GDM1 (cell line): ENCODE data around the gene DENND5B.
"Not testable (repeated sequence)": the region's sequence is repeated elsewhere in the genome, so short reads cannot be mapped to it uniquely, and the experiment has no call there.

Experiments
- DNase-seq: peaks from one replicate; lab custom pipeline; 2025; lab: John Stamatoyannopoulos, UW

DENND5B gene

DNA sequence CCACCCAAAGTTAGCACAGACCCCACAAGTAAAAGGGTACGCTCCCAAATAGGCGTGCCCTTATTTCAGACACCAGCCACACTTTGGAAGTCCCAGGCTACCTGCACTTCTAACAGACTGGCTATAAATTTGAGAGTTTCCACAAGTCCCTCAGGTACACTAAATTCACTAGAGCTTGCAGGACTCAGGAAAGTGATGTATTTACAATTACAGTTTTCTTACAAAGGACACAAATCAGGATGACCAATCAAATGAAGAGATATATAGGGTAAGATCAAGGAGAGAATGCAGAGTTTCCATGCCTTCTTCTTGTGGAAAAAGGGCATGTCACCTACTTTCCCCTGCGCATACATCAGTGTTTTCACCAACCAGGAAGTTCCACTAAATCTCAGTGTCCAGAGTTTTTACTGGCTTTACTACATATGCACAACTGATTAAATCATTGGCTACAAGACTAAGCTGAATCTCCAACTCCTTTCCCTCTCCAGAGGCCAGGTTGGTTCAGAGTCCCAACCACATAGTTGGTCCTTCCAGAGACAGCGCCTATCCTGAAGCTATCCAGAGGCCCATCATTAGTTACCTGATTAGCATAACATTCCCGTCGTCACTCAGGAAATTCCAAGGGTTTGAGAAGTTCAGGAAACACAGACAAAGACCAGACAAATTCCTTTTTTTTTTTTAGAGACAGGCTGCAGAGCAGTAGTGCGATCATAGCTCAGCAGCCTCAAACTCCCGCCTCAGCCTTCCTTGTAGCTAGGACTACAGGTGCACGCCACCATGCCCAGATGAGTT, 84.2 kb downstream of the DENND5B start:
- DNase-seq: no peak

DNA sequence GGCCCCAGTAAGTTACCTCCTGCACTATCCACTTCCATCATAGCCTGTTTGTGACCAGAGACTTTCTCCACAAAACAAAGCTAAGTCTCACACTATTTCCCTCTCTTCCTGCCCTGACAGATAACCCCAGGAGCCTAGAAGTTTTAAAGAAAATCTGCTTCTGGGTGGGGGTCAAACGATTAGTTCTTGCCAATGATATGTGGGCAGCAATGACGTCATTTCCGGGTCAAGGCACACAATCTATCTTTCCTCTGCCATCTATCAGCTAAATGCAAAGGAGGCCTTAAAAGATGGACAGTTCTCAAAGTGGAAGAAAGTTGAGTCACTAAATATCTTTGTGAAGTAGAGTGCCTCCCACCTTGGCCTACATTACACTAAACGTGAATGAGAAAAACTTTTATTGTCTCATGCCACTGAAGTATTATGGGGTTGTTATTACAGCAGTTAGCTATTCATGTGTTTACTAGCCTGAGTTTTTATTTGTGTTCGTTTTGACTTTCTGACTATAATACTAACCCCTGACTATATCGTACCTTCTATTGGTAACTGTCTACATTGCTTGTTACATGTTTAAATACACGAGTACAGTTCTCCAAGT, 86.2 kb downstream of the DENND5B start:
- no peak for DNase-seq

DNA sequence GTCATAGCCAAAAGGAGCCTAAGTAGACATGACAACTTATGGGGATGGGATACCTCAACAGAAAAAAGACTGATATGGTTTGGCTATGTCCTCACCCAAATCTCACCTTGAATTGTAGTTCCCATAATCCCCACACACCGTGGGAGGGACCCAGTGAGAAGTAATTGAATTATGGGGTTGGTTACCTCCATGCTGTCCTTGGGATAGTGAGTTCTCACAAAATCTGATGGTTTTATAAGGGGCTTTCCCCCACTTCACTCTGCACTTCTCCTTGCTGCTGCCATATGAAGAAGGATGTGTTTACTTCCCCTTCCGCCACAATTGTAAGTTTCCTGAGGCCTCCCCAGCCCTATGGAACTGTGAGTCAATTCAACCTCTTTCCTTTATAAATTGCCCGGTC, 89.9 kb downstream of the DENND5B start:
- DNase-seq: not testable (repeated sequence)

DNA sequence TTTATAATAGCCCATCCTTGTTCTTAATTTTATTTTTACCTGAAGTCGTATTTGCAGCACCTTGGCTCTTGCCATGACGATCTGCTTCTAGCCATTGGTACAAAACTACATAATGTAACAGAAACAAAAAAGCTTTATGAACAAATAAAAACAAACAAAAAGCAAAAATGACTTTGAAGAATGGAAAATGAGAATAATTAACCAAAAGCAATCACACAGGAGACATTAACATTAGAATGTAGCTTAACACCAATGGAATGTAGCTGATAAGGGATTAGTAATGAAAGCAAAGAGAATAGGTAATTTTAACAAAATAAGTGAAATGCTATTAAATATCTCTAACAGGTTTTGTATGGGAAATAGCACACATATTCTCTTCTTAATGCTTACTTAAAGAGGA, 91.4 kb downstream of the DENND5B start:
- no peak for DNase-seq

DNA sequence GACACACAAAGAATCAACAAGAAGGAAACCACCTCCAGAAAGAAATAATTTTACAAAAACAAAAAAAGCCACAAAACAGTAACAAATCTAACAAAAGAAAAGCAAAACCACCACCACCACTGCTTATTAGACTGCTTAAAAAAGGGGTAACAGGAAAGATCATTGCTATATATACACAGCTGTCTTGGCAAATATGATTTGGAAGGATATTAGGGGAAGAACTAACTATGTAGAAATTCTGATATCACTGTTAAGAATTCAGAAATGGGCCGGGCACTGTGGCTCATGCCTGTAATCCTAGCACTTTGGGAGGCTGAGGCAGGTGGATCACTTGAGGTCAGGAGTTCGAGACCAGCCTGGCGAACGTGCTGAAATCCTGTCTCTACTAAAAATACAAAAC, 92.5 kb downstream of the DENND5B start:
- DNase-seq: no peak

DNA sequence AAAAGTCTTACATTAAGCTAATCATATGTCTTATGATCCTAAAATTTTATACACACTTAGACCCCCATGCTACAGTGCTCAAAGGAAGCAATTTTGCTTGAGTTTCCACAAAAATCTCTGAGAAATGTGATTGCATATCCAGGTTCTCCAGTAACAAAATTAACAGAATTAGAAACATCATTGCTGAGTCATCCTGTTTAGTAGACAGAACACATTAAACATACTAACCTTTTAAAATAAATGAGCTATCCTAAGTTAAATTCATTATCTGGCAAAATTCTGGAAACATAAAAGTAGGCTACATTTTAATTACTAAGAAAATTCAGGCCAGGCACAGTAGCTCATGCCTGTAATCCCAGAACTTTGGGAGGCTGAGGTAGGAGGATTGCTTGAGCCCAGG, 94.7 kb downstream of the DENND5B start:
- DNase-seq: no peak

DNA sequence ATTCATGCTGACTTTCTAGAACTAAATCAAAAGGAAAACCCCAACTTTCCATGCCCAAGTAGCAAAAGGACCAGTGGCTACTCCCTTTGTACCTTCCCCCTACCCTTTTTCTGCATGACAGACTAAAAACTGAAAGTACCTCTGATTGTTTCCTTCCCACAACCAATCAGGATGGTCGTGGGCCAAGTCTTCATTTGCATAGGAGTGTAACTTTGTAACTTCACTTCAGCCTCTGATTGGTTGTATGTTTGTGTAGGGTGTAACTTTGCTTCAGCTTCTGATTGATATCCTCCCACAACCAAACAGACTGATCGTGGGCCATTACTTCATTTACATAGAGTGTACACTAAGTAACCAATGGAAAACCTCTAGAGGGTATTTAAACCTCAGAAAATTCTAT, 96.5 kb downstream of the DENND5B start:
- no peak for DNase-seq

DNA sequence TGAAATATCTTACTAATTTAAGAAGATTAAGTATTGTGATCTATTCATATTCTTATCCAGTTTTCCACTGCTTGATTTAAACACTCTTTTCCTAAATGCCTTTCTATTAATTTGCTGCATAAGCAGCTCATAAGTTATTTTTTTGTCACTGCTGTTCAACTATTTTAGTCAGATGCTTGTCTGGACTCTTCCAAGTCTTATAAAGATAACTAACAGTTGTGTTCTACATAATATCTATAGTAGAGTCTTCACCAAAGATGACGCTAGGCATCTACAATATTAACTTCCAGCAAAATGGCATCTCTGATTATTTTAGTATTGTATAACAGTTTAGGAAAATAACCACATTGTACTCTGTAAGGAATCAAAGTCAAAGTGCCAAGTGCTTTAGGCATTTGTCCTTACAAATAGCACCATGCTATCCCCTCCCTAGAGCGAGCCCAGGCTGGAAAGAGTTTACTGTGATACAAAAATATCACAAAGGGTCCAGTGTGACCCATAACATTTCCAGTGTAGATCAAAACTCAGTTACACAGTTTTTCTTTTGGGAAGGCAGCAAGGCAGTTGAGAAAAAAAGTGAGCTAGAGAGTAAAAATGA, 98.2 kb downstream of the DENND5B start:
- DNase-seq: no peak

DNA sequence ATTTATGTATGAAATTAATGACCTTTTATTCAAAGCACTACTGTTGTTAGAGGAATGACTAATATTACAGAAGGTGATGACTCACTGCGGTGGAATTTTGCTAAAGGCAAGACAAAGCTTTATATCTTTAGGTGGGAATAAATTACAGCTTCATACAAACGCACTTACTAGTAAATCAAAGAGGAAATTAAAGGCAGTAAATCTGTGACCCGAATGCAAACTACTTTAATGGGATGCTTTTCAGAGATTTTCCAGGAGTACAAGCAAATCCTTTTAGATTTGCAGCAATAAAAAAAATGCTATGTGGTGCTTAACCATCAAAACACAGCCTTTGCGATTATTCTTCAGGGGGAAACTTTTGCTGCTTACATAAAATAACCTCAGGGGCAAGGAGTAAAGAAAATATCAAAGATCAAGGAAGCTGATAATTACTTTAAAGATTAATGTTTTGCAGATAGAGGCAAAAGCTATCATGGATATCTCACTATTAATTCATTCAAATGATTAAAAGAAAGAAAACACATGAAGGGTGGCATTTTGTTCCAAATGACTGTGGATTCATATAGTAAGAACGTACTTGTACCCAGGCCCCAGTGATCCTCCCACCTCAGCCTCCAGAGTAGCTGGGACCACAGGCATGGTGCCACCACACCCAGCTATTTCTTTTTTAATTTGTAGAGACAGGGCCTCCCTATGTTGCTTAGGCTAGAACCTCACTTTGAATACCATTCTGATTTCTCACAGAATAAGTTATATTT, 98.9 kb downstream of the DENND5B start:
- DNase-seq: no peak

DNA sequence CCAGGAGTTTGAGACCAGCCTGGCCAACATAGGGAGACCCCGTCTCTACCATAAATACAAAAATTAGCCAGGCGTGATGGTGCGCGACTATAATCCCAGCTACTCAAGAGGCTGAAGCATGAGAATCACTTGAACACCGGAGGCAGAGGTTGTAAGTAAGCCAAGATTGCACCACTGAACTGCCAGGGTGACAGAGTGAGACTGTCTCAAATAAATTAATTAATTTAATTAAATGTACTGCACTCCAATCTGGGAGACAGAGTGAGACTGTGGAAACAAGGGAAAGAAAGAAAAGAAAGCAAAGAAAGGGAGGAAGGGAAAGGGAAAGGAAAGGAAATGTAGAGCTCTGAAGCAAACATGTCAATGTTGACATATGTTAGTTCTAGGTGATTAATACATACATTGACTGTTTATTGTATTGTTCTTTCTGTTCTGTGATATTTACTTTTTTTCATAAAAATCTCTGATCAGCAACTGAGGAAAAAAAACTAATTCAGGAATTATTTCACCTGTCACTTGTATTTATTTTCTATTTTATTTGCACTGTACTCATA, 99.6 kb downstream of the DENND5B start:
- DNase-seq: no peak

DNA sequence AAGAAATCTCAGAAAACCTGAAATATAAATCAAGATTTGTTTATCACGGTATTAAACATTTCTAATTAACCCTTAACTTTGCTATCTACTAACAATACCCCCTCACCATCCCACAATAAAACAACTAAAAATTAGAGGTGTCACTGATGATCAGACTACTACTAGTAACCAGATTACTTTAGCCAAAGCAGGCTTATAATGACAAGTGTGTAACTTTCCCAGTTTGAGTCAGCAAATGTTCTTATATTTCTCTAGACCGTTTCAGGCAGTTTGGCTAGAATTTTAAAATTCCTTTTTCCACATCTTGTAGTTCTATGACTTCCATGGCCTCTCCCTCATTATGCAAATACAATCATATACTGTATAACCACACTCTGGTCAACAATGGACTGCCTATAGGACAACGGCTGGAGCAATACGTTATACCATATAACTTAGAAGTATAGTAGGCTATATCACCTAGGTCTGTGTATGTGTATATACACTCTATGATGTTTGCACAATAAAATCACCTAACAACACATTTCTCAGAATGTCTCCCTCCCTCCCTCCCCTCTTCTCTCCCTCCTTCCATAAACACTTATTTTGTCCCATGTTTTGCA, 102.1 kb downstream of the DENND5B start:
- no peak for DNase-seq

DNA sequence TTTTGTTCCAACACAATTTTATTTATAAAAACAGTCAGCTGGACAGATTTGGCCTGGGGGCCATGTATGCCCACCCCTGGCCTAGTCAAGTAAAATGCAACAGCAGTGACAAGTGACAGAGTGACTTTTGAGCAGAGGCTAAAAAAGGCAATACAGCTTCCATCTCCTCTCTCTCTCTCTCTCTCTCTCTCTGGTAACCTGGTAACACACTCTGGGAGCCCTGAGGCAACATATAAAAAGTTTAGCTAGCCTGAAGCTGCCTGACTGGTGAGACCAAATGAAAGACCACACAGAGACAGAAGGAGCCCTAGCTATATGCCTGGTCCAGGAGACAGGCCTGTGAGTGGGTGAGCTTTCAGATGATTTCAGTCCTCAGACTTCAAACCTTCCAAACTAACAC, 105.4 kb downstream of the DENND5B start:
- no peak for DNase-seq

DNA sequence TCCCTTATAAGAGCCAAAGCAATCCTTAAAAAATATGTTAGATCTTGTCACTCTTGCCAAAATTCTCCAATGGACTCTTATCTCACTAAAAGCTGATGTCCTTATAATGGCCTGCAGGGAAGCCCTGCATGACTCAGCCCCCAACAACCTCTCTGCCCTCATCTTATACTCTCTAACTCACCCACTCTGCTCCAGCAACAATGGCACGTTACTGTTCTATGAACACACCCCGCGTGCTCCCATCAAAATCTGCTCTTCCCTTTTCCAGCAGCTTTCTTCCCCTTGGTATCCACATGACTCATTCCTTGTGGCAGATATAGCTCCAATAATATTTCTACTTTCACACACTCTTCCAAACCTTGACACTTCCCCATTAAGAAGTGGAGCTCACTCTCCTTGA, 108.1 kb downstream of the DENND5B start:
- no peak for DNase-seq

DNA sequence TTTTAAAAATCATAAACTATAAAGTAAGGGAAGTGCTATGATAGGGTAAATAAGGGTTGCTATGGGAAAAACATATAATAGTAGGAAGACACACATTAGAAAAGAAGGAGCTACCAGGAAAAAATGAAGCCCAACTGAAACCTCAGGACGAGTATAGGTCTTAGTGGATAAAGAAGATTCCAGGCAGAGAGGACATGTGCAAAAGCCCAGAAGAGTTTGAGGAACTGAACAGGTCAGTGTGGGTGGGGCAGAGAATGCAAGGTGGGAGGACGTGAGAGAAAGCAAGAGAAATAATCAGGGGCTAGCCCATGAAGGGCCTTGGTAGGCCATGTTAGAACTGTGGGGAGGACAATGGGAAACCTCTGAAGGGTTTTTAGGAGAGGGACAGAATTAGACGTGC, 109.5 kb downstream of the DENND5B start:
- no peak for DNase-seq

DNA sequence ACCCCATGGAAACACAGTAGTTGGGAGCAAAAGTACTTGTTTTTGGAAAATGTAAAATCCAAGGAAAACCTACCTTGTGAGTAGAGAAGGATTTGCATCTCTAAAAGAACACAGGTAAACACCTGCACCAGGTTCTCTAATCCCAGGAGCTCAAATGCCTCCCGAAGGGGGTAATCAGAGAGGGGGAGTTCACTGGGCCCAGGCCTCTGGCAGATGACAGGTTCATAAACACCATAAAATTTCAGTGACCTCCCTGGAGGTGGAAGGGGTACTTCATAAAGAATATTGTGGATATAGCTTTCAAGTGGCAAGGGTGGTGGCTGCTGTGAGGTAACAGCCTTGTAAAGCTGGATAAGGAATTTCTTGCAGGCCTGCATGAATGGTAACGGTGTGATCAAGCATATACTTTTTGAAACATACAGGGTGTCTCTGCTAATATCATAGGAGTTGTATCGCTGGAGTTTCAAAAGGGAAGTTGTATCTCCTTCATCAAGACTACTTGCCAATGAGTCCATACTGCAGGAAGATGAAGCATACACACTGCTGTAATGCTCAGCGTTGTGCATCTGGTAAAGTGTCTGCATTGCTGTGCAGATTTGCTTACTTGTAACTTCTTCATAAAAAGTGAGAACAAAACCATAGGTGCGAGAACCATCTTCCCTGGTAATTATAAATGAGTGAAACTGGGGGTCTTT, 111.3 kb downstream of the DENND5B start:
- DNase-seq: no peak

DNA sequence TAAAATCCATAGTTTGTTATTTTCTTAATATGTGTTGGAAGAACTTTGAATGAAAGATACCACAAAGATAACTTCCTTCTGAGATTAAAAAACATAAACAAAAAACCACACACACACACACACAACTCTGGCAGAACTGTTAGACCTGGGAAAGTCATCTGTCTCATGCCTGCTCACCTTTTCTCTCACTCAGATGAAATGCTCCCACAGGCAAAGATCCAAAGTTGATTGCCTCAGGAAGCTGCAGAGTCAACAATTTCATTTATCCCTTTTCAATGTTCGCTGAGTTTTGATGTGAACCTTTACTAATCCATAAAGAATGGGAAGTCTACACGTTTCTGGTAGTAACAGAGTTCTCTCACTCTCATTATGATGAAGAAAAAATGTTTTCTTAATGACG, 112.0 kb downstream of the DENND5B start:
- no peak for DNase-seq

DNA sequence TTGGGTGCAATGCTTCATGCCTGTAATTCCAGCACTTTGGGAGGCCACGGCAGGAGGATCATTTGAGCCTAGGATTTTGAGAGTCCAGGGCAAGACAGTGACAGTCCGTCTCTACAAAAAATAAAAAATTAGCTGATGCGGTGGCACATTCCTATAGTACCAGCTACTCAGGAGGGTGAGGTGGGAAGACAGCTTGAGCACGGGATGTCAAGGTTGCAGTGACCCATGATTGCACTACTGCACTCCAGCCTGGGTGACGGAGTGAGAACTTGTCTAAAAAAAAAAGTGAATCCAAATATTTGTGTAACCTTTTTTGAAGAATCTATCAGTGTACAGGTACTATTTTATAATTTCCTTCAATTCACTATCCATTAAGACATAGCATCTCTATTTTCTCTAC, 112.5 kb downstream of the DENND5B start:
- no peak for DNase-seq

DNA sequence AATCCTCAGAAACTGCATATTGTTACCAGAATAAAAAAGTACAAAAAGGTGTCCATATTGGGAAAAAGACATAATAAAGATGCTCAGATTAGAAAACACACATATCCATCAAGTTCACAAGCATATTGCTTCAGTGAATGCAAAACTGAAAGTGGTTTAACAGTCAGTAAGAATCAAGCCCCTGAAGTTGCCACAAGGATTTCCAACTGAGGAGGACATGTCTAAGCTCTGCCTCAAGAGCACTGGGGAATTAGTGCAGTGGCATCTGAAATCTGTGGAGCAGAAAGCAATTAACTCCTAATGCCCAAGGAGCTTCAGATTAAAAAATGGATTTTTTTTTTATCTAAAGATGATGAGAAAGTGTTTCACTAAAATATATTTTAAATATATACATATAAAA, 113.2 kb downstream of the DENND5B start:
- DNase-seq: no peak

DNA sequence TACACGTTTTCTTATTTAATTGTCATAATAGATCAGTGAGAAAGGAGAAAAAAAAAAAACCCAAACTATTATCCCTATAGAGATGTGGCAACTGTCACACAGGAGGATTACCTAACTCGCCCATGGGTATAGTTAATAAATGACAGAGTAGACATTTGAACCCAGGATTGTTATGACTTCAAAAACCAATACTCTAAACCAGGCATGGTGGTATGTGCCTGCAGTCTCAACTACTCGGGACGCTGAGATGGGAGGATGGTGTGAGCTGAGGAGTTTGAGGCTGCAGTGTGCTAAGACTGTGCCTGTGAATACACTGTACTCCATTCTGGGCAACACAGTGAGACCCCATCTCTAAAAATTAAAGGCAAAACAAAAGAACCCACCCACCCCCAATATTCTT, 114.5 kb downstream of the DENND5B start:
- no peak for DNase-seq

DNA sequence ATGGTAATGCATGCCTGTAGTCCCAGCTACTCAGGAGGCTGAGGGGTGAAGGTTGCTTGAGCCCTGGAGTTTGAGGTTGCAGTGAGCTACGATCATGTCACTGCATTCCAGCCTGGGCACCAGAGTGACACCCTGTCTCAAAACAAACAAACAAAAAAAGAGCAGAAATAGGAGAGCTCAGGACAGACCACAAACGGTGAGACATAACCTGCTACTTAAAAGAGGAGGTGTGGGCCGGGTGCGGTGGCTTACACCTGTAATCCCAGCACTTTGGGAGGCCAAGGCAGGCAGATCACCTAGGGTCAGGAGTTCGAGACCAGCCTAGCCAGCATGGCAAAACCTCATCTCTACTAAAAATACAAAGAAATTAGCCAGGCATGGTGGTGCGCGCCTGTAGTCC, 115.3 kb downstream of the DENND5B start:
- not testable (repeated sequence) for DNase-seq

DNA sequence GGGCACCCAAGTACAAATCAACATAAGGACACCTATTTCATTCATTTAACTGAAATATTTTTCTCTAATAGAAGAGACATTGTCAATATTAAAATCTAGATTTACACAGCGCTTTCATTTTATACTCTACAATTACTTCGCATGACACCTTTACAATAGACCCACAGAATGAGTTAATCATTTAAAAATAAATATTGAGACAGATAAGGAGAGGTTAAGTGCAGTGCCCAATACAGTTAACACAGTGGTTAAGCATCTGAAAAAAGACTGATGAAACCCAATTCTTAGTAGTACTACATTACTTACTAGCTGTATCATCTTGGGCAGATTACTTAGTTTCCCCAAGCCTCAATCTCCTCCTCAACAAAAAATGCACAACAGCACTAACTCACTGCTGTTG, 116.2 kb downstream of the DENND5B start:
- no peak for DNase-seq

DNA sequence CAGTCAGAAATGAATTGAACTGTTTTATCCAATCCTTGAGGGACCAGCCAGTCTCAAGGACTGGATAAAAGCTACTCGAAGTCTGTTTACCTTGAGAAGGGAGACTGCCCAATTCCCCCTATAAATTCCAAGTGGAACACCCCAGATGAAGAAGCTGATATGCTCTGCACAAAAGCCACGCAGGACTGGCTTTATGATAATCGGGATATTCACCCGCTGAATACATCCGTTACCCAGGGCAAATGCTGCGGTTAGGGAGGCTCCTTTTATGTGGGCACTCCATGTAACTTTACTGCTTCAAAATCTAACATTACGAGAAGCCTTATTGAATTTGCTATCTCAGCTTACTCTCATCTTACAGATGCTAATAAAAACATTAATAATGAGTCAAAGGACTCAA, 119.1 kb downstream of the DENND5B start:
- DNase-seq: no peak
